Vagina (tissue), 2 donors: ENCODE results near the gene GBX2. TPM values are rescaled to one million over a fixed set of nuclear protein-coding genes. Genes with fewer than 3 reads are reported as not detected.

ENCODE experiments used
- DNase-seq, 2 donors: peaks; one replicate each; pipeline ENCODE4 v3.0.0-alpha.2; 2017; ENCODE audit errors: extremely low spot score in 2 of 2
- H3K27ac ChIP-seq: fragments of 200-600 bp; sonication (generic); one replicate; pipeline ENCODE4 v1.5.1; 2019
- H3K27me3 ChIP-seq: fragments of 200-600 bp; sonication (generic); one replicate; pipeline ENCODE4 v1.5.1; 2019
- H3K36me3 ChIP-seq, 2 donors: fragments of 200-600 bp; sonication (generic); one replicate each; pipeline ENCODE4 v1.5.1; 2017 to 2019
- H3K4me1 ChIP-seq: fragments of 200-600 bp; sonication (generic); one replicate; pipeline ENCODE4 v1.5.1; 2019
- H3K4me3 ChIP-seq, 2 donors: fragments of 200-600 bp; sonication (generic); 1 replicate in 1 of 2; 2 replicates in 1 of 2; pipeline ENCODE4 v1.5.1; 2016 to 2019
- H3K9me3 ChIP-seq: fragments of 200-600 bp; sonication (generic); one replicate; pipeline ENCODE4 v1.5.1; 2019
- CTCF ChIP-seq, 3 experiments: fragments of 450-650 bp in 2 of 3; fragments of 200-600 bp in 1 of 3; sonication (generic) in 1 of 3; IDR thresholded peaks; one replicate each; pipeline ENCODE4 v1.5.1; 2017 to 2019; ENCODE audit warnings: antibody characterized with exemption in 3 of 3, mild to moderate bottlenecking in 2 of 3, moderate library complexity in 2 of 3
- POLR2A ChIP-seq, 2 donors: fragments of 450-650 bp; IDR thresholded peaks; one replicate each; pipeline ENCODE4 v1.6.1; 2017; ENCODE audit warnings: antibody characterized with exemption in 2 of 2, mild to moderate bottlenecking in 2 of 2, moderate library complexity in 2 of 2
- POLR2AphosphoS5 ChIP-seq, 2 donors: sonication (generic); formaldehyde crosslinking; IDR thresholded peaks; one replicate each; pipeline ENCODE4 v1.9.0; 2017; ENCODE audit warnings: antibody characterized with exemption in 2 of 2, mild to moderate bottlenecking in 2 of 2, low read depth in 1 of 2; ENCODE audit not compliant: insufficient read depth in 1 of 2
- intact Hi-C: fragments of 100-400 bp; cut with DNase I; formaldehyde crosslinking; loops from one replicate; pipeline ENCODE4 v1.15.1; 2023
- total RNA-seq: library from RNA; depleted of rRNA; stranded (reverse); fragments of >200 nt; gene quantifications from one replicate; pipeline ENCODE4 v1.2.3, GENCODE V29; 2016

The GBX2 gene
- total RNA-seq, 1 donor from 2014 or later: not detected

GRCh38 chr2:236193026-236193425, 24.8 kb upstream of the GBX2 start:
- intact Hi-C loops: no loop called here
- no peak for TF ChIP-seq CTCF (IDR thresholded peaks at IDR 0.05)
- TF ChIP-seq POLR2A (IDR thresholded peaks at IDR 0.05): no peak
- no peak for TF ChIP-seq POLR2AphosphoS5 (IDR thresholded peaks at IDR 0.05; ENCODE audit: insufficient read depth in 1 of 2, low read depth in 1 of 2)
- no peaks in the 10 kb centered on the region for H3K4me1 ChIP-seq
- H3K4me3 ChIP-seq: no peak overlapping the region
- no peak overlapping the region for H3K27ac ChIP-seq
- H3K27me3 ChIP-seq: no peaks in the 10 kb centered on the region
- H3K9me3 ChIP-seq: no peaks in the 10 kb centered on the region
- H3K36me3 ChIP-seq: no peaks in the 10 kb centered on the region
- DNase-seq: no peak

DNA sequence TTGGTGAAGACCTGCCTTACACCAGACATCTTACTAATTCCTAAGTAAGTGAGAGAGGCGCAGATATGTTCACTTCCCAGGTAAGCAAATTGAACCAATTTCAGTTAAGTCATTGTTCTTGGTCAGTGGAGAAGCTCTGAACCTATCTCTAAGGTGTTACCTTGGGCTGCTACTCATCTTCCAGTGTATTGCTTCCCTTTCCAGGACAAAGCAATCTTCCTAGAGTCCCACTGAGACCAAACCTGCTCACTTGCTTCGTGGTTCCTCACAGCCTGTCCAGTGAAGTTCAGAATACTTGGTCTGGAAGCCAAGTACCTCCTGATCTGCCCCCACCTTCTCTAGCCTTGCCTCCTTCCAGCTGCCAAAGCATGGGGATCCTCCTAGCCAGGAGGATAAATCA, 22.5 kb upstream of the GBX2 start:
- DNase-seq: no peak
- H3K36me3 ChIP-seq: no peaks in the 10 kb centered on the region
- intact Hi-C loops: no loop called here
- no peaks in the 10 kb centered on the region for H3K27me3 ChIP-seq
- TF ChIP-seq POLR2A (IDR thresholded peaks at IDR 0.05) (no peak), CTCF (IDR thresholded peaks at IDR 0.05) (no peak), POLR2AphosphoS5 (IDR thresholded peaks at IDR 0.05; ENCODE audit: insufficient read depth in 1 of 2, low read depth in 1 of 2) (no peak)
- no peaks in the 10 kb centered on the region for H3K9me3 ChIP-seq
- H3K4me1 ChIP-seq: no peaks in the 10 kb centered on the region
- no peak overlapping the region for H3K4me3 ChIP-seq
- H3K27ac ChIP-seq: no peak overlapping the region

DNA sequence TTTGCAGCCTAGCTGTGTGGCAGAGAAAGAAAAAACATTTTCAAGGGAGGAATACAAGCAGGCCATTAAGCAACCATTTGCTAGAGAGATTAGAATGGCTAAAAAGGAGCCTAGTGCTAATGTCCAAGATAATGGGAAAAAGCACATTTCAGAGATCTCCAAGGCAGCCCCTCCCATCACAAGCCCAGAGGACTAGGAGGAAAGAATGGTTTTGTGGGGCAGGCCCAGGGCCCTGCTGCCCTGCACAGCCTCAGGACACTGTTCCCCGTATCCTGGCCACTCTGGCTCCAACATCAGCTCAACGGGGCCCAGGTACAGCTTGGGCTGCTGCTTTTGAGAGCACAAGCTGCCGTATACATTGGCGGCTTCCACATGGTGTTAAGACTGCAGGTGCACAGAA, 16.5 kb upstream of the GBX2 start:
- H3K4me3 ChIP-seq: no peak overlapping the region
- no peak for DNase-seq
- H3K27me3 ChIP-seq: peaks cover 7% of the 10 kb centered on the region
- TF ChIP-seq POLR2A (IDR thresholded peaks at IDR 0.05): no peak
- TF ChIP-seq POLR2AphosphoS5 (IDR thresholded peaks at IDR 0.05; ENCODE audit: insufficient read depth in 1 of 2, low read depth in 1 of 2): no peak
- no peak for TF ChIP-seq CTCF (IDR thresholded peaks at IDR 0.05)
- H3K27ac ChIP-seq: no peak overlapping the region
- H3K36me3 ChIP-seq: no peaks in the 10 kb centered on the region
- no peaks in the 10 kb centered on the region for H3K4me1 ChIP-seq
- no peaks in the 10 kb centered on the region for H3K9me3 ChIP-seq
- intact Hi-C loops: no loop called here

DNA sequence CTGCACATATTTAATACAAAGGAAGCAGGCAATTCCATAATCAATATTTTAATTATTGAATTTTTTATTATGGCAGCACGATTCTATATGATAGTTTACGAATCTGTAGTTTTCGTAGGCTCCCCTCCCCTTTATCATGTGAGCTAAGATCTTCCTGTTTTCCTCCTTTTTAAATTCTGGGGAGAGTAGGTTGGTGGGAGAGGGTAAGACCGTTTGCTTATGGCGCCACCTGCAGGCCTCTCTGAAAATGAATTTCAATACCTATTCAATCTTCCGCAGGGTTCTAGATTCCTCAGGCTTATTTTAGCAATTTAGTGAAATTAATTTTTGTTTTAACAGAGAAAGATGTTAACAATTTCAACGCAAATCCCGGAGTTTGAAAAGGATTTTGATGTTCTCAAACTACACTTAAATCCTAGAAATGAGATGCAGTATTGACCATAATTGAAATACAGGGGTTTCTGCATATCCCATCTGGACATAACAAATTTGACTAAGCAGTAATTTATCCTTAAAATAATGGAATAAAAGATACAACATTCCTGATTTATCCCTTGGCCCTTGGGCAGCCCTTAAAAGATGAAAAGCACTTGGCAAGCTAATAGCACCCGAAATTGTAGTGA, 12.8 kb upstream of the GBX2 start:
- intact Hi-C loops: no loop called here
- Histone ChIP-seq H3K27me3 (peaks cover 31% of the 10 kb centered on the region), H3K27ac (no peak overlapping the region)

More for the DNA sequence above, 12.8 kb upstream of the GBX2 start:
- Histone ChIP-seq H3K36me3 (no peaks in the 10 kb centered on the region), H3K4me1 (peaks cover 22% of the 10 kb centered on the region), H3K4me3 (no peak overlapping the region), H3K9me3 (no peaks in the 10 kb centered on the region)
- no peak for DNase-seq
- TF ChIP-seq POLR2A (IDR thresholded peaks at IDR 0.05) (no peak), CTCF (IDR thresholded peaks at IDR 0.05) (peak; percentile 49 to 62 (median 54))
